GM19463 (cell line): ENCODE measurements around the gene ZNF536.

Experiments
- ATAC-seq: cut with Tn5 transposase; IDR thresholded peaks from one replicate; pipeline ENCODE4 v1.9.1; 2021; ENCODE audit warnings: mild to moderate bottlenecking, moderate library complexity; ENCODE audit not compliant: unreplicated experiment

Gene ZNF536

GRCh38 chr19:30361721-30362120 is 10.5 kb upstream of the ZNF536 start:
- no peak for ATAC-seq

- no peak for ATAC-seq
These were observed 9.9 kb upstream of the ZNF536 start for GRCh38 chr19:30362156-30362754.

DNA sequence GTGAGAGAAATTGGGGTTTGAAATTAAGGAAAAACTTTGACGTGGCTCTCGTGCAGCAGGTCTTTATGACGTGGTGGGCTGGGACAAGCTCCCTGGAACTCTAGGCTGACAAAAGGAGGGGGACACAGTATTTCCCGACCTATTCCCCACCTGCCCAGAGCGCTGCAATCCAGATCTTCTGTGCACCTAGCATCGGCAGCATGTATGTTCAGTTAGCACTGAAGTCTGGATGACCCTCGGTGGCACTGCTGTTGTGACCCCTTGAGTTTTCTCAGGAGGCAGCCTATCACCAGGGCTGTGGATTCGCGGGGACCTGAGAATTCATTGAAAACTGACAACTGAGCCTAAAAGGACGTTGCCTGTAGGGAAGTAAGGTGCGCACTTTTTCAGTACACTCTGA is 9.1 kb upstream of the ZNF536 start:
- no peak for ATAC-seq

GRCh38 chr19:30364866-30365800 is 7.1 kb upstream of the ZNF536 start:
- no peak for ATAC-seq

GRCh38 chr19:30366282-30366681 is 5.9 kb upstream of the ZNF536 start:
- ATAC-seq: no peak

- no peak for ATAC-seq
These were observed 5.2 kb upstream of the ZNF536 start for GRCh38 chr19:30367006-30367405.

GRCh38 chr19:30367421-30367820 is 4.8 kb upstream of the ZNF536 start:
- ATAC-seq: no peak

- no peak for ATAC-seq
These were observed 2.4 kb upstream of the ZNF536 start for GRCh38 chr19:30369833-30370232.

- ATAC-seq: no peak
These were observed 885 bp upstream of the ZNF536 start for GRCh38 chr19:30371161-30371836.

- no peak for ATAC-seq
These were observed 1.4 kb downstream of the ZNF536 start for GRCh38 chr19:30373593-30373992.

DNA sequence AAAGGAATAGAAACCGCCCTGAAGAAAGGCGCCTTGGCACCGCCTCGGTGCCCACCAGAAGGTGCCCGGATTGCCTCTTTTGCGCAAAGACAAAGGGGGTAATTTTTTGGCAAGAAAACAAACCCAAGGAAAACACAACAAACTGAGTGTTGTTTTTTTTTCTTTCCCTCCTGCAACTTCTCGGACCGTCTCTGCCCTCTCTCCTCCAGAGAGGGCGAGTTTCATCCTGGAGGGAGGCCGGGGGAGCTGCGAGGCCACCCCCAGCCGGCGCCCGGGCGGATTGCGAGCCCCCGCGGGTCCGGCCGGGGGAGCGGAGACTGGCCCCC is 2.3 kb downstream of the ZNF536 start:
- ATAC-seq: no peak

GRCh38 chr19:30374865-30375552 is 2.8 kb downstream of the ZNF536 start:
- ATAC-seq: no peak

- ATAC-seq: no peak
These were observed 3.4 kb downstream of the ZNF536 start for GRCh38 chr19:30375553-30376031.

DNA sequence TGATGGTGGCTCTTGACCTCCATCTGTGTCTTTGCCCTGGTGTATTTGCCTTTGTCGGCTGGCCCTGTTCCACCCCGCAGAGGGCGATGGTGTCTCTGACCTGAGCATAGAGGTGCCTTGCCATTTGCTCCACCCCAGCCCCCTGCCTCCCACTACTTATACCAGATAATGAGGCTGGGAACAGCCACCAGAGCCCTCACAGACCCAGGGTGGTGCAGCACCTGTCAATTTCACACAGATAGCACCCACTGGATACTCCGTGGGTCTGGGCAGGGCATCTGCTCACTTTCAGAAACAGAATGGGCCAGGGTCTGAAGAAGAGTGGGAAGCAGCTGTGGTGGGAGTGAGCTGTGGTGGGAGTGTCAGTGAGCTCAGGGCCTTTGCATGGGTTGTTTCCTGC is 4.1 kb downstream of the ZNF536 start:
- ATAC-seq: no peak

GRCh38 chr19:30376826-30377425 is 4.7 kb downstream of the ZNF536 start:
- no peak for ATAC-seq

DNA sequence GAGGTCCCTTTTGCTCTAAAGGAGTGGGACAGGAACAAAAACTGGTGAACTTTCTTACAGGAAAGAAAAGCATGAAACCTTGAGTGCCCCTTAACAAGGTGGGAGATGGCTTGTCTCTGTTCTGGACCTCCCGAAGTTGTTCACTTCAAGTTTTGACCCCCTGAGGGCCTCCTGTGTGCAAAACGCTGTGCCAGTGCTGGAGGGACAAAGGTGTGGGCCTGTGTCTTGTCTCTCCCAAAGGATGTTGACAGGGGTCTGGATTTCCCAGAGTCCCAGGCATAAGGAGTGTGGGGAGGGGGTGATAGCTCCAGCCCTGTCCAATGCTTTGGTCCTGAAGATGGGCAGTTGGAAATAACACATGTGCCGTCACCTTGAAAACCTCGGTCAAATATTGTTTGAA is 6.5 kb downstream of the ZNF536 start:
- ATAC-seq: no peak

- ATAC-seq: no peak
These were observed 7.8 kb downstream of the ZNF536 start for GRCh38 chr19:30379841-30380610.

- ATAC-seq: no peak
These were observed 9.2 kb downstream of the ZNF536 start for GRCh38 chr19:30381366-30381765.

GRCh38 chr19:30385174-30385573 is 13.0 kb downstream of the ZNF536 start:
- ATAC-seq: no peak

- ATAC-seq: no peak
These were observed 13.5 kb downstream of the ZNF536 start for GRCh38 chr19:30385666-30386065.
